ENCODE results near the gene ZNF837.

- TF ChIP-seq MAX (IDR thresholded peaks at IDR 0.05; ENCODE audit: low read depth, low read length) (no peak), CTCF (IDR thresholded peaks at IDR 0.05; ENCODE audit: low read depth, low read length) (no peak), POLR2A (IDR thresholded peaks at IDR 0.05; ENCODE audit: extremely low read depth, insufficient read length) (peak; percentile 15), MYC (IDR thresholded peaks at IDR 0.05; ENCODE audit: low read depth, low read length) (no peak)
Measured at GRCh38 chr19:58395220-58395978, 14.6 kb upstream of the ZNF837 start, which contains the start of gene RNF225.
